GM12873 (cell line): ENCODE measurements around the gene GCSAML.

ENCODE experiments used
- TF ChIP-seq, protein P1 (sequence below): IDR thresholded peaks from 2 replicates; pipeline ENCODE4 v1.5.1; 2012; ENCODE audit warnings: low read depth, mild to moderate bottlenecking, moderate library complexity, low read length, control low read depth; ENCODE audit not compliant: insufficient read depth; ENCODE audit errors: missing control alignments

The GCSAML gene

DNA sequence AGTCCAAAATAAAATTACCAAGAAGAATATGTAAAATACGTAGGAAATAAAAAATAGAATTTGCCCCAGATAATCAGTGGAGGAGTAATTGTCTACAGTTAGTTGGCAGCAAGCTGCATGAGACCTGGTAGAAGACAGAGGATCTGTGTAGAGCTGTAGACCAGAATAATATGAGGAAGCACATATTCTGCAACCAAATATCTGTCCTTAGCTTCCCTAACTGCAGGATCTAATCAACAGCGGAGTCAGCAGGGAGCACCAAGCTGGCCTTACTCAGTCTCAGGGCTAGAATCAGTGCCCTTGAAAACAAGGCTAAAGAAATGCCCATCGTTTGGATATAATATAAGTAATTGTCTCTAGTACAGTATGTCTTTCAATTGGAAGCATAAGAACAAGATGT, 6.1 kb upstream of the GCSAML start:
- TF ChIP-seq, protein P1, sequence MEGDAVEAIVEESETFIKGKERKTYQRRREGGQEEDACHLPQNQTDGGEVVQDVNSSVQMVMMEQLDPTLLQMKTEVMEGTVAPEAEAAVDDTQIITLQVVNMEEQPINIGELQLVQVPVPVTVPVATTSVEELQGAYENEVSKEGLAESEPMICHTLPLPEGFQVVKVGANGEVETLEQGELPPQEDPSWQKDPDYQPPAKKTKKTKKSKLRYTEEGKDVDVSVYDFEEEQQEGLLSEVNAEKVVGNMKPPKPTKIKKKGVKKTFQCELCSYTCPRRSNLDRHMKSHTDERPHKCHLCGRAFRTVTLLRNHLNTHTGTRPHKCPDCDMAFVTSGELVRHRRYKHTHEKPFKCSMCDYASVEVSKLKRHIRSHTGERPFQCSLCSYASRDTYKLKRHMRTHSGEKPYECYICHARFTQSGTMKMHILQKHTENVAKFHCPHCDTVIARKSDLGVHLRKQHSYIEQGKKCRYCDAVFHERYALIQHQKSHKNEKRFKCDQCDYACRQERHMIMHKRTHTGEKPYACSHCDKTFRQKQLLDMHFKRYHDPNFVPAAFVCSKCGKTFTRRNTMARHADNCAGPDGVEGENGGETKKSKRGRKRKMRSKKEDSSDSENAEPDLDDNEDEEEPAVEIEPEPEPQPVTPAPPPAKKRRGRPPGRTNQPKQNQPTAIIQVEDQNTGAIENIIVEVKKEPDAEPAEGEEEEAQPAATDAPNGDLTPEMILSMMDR = no peak

DNA sequence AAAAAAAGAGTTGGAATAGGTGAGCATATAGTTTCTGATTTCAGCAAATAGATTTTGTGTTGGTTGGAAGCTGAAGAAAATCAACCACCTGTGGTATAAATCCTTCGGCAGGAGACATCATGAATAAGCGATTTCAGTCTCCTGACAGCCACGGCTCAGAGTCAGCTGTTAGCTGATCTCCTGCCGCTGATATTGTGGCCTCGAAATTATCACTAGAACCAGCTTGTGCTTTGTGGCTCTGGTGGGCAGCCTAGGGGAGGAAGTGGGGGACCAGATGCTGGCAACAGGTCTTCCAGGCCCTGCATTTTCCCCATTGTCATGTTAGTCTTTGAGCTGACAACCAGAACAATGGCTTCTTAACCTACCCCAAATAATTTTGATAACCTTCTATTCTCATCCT, 842 bp upstream of the GCSAML start:
- TF ChIP-seq, protein P1 = no peak

DNA sequence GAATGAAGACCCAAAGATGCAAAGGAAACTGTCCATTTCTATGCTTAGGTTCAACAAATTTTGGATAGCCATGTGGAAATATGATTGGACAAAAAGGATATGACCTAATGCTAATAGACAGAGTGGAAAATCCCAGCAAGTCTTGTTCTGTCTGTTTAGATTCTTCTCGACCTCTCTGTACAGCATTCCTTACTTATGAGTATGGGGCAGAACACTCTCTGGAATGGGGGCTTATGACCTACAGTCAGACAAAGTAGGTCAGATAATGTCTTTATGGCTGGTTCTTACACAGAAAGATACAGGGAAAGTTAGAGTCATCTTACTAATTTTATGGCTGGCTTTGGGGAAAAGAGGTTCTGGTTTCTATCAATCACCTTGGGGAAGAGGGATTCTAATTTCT, 2.8 kb downstream of the GCSAML start:
- TF ChIP-seq, protein P1 = no peak

DNA sequence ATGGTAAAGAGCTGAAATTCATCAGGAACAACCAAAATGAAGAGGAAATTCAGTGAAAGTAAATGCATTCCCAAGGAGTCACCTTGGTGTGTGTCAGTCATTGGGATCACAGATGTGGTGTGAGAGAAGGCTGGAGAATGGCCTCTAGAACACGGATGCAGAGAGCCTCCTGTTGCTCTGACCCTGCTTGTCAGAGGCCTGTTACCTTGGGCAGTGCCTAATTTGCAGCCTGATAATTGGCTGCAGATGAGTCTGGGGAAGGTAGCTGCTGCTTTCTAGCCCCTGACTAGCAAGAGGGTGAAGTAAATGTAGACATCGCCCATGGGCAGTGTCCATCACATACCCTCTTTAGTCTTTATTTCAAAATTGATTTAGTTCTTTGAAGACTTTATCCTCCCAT, 3.3 kb downstream of the GCSAML start:
- TF ChIP-seq, protein P1 = no peak

DNA sequence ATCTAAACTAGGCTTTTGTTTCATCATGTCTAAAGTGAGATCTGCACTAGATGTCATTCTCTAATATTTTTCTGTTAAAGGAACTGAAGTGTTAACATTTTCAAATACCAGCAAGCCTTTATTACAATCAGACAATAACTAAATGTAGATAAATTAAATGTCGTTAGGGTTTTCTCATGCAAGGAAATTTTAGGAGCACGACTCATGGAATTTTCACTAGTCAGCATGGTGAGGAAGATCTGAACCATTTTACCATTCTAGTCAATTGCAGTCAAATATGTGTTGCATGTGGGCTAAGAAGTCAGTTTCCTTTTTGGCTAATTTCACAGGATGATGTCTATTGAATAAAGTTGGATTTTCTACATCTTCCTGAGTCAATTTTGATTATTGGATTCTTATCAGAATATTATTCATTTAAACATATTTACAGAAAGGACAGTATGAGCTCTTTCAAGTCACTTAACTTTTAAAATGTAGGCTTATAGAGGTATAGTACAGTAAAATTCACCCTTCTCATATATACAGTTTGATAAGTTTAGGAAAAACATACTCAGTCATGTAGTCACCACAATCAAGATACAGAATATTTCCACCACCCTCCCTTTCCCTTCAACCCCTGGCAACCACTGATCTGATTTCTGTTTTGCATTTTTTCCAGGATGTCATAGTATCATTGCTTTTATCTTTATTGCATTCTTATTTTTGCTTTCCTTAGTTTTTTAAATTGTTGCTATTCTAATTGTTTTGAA, 9.2 kb downstream of the GCSAML start:
- TF ChIP-seq, protein P1 = no peak

DNA sequence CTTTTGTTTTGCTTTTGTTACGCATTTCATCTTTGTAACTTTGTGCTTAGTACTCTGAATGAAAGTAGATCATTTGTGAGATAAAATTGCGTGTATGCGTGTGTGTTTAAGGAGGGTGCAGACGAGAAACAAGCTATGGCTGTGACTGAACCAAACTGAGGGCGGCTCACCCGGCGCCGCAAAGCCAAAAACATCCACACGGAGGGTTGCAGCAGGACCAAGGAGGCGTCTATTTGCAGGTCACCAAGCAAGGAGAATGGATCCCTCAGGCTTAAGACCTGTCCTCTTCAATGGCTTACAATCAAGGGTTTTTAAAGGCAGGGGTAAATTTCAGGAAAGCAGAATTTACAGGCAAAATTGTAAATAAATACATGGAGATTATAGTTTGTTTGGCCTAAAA, 12.8 kb downstream of the GCSAML start:
- TF ChIP-seq, protein P1 = no peak

DNA sequence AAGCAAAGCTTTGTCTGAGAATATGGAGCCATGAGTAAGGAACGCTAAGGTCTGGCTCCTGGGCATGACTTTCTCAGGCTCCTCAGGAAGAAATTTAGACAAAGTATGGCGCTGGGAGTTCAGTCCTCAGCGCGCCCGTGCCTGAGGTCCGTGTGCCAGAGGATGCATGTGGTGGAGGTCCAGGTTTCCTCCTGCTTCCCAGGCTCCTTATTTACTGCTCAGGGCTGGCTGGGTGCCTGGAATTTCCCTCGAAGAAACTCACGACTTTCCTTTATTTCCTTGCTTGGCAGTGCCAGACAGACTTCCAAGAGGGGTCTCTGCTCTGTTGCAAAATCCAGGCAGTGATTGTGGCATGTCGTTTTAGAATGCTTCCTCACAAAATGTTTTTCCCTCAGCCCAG, 13.3 kb downstream of the GCSAML start:
- TF ChIP-seq, protein P1 = no peak
